ENCODE measurements around the gene RPUSD4. TPM values are rescaled to one million over a fixed set of nuclear protein-coding genes. Genes with fewer than 3 reads are reported as not detected.

Gene RPUSD4
- total RNA-seq, 1 experiment from 2014 or later, result 39.7 TPM

DNA sequence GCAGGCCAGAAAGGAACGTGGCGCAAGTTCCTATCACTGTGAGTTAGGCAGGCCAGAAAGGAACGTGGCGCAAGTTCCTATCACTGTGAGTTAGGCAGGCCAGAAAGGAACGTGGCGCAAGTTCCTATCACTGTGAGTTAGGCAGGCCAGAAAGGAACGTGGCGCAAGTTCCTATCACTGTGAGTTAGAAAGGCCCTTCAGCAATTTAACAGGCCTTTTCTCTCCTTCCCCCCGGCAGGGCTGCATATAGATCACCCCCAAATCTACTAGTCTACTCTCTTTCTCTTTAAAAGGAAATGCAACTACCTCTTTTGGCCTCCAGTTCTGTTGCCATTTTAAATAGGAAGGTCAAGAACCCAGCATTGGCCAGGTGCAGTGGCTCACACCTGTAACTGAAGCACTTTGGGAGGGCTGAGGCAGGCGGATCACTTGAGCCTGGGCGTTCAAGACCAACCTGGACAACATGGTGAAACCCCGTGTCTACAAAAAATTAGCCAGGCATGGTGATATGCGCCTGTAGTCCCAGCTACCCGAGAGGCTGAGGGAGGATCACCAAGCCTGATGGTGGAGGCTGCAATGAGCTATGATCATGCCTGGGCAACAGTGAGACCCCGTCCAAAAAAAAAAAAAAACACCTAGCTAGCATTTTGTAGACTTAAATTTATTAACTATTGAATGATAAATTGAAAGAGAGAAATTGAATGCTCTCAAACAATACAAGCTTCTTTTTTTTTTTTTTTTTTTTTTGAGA, 15.1 kb upstream of the RPUSD4 start:
- no peaks in the 10 kb centered on the region for H3K36me3 ChIP-seq (ENCODE audit: low read depth, low read length)
- H3K4me1 ChIP-seq (ENCODE audit: insufficient read depth, low read length), result peaks cover 4% of the 10 kb centered on the region
- no peaks in the 10 kb centered on the region for H3K9me3 ChIP-seq (ENCODE audit: low read length)
- TF ChIP-seq EZH2 (IDR thresholded peaks at IDR 0.05; ENCODE audit: low read length, unreplicated experiment) (no peak), EZH2phosphoT487 (IDR thresholded peaks at IDR 0.05; ENCODE audit: borderline replicate concordance, low read length) (no peak)
- TF ChIP-seq, protein P1, sequence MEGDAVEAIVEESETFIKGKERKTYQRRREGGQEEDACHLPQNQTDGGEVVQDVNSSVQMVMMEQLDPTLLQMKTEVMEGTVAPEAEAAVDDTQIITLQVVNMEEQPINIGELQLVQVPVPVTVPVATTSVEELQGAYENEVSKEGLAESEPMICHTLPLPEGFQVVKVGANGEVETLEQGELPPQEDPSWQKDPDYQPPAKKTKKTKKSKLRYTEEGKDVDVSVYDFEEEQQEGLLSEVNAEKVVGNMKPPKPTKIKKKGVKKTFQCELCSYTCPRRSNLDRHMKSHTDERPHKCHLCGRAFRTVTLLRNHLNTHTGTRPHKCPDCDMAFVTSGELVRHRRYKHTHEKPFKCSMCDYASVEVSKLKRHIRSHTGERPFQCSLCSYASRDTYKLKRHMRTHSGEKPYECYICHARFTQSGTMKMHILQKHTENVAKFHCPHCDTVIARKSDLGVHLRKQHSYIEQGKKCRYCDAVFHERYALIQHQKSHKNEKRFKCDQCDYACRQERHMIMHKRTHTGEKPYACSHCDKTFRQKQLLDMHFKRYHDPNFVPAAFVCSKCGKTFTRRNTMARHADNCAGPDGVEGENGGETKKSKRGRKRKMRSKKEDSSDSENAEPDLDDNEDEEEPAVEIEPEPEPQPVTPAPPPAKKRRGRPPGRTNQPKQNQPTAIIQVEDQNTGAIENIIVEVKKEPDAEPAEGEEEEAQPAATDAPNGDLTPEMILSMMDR (conservative IDR thresholded peaks at IDR 0.05; ENCODE audit: low read depth, low read length), result no peak
- no peak overlapping the region for H3K4me3 ChIP-seq (ENCODE audit: low read length)
- H4K20me1 ChIP-seq (ENCODE audit: low read length), result no peaks in the 10 kb centered on the region
- ATAC-seq (no peak), DNase-seq (no peak)
- no peak overlapping the region for H2AFZ ChIP-seq (ENCODE audit: low read length)
- H3K79me2 ChIP-seq (ENCODE audit: low read length), result peaks cover 46% of the 10 kb centered on the region
- ChIA-PET POLR2A (ENCODE audit: unreplicated experiment) (interaction anchor here (0.6 to 0.8 kb wide), 5 partner anchors 13 to 340 kb away, joined by 4 to 23 read pairs (median 5); partner anchors contain the start of gene FAM118B), CTCF (no interaction called here)
- no peaks in the 10 kb centered on the region for H3K27me3 ChIP-seq (ENCODE audit: low read length)
- H3K4me2 ChIP-seq (ENCODE audit: low read length), result no peak overlapping the region
- no TSS peak for BruUV-seq (replicated peaks)
- intact Hi-C loops (cut with micrococcal nuclease), result no loop called here
- no peak overlapping the region for H3K27ac ChIP-seq (ENCODE audit: low read length)
- no peaks in the 10 kb centered on the region for H3K9me2 ChIP-seq (replicated peaks; ENCODE audit: low read length)
- H3K9ac ChIP-seq (ENCODE audit: low read length), result no peak overlapping the region
- H3F3A ChIP-seq (ENCODE audit: low read length, unreplicated experiment), result no peaks in the 10 kb centered on the region

DNA sequence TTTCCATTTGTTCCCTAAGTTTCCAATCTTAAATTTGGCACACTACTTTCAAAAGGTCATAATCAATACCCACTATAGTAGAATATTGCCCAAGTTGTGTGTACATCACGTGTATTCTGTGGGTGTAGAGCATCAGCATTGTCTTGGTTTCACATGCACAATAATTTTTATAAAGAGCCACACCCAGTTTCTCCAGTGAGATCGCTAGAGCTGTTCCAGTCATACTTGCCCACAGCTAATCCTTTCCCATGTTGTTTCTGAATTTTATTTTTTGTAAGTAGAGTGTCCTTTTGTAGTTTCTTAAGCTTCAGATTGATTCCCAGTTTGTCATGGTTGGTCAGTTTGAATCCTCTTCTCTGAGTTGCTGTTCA, 13.8 kb upstream of the RPUSD4 start:
- ATAC-seq, result no peak
- no peaks in the 10 kb centered on the region for H3K36me3 ChIP-seq (ENCODE audit: low read depth, low read length)
- intact Hi-C loops (cut with micrococcal nuclease), result no loop called here
- no peaks in the 10 kb centered on the region for H3K9me3 ChIP-seq (ENCODE audit: low read length)
- H3K4me3 ChIP-seq (ENCODE audit: low read length), result no peak overlapping the region
- no peak overlapping the region for H2AFZ ChIP-seq (ENCODE audit: low read length)
- no peaks in the 10 kb centered on the region for H3K27me3 ChIP-seq (ENCODE audit: low read length)
- H4K20me1 ChIP-seq (ENCODE audit: low read length), result no peaks in the 10 kb centered on the region
- H3F3A ChIP-seq (ENCODE audit: low read length, unreplicated experiment), result no peaks in the 10 kb centered on the region
- CTCF ChIA-PET, result interaction anchor here (0.6 kb wide), 2 partner anchors 163 to 165 kb away, joined by 3 to 4 read pairs; no protein-coding TSS in a partner anchor
- no TSS peak for BruUV-seq (replicated peaks)
- no peaks in the 10 kb centered on the region for H3K9me2 ChIP-seq (replicated peaks; ENCODE audit: low read length)
- H3K4me2 ChIP-seq (ENCODE audit: low read length), result no peak overlapping the region
- TF ChIP-seq EZH2phosphoT487 (IDR thresholded peaks at IDR 0.05; ENCODE audit: borderline replicate concordance, low read length), result no peak
- TF ChIP-seq, protein P1 (conservative IDR thresholded peaks at IDR 0.05; ENCODE audit: low read depth, low read length), result no peak
- no peak for TF ChIP-seq EZH2 (IDR thresholded peaks at IDR 0.05; ENCODE audit: low read length, unreplicated experiment)
- no peak for DNase-seq
- H3K9ac ChIP-seq (ENCODE audit: low read length), result no peak overlapping the region
- POLR2A ChIA-PET (ENCODE audit: unreplicated experiment), result interaction anchor here (0.6 kb wide), 1 partner anchor 598 kb away, joined by 3 read pairs; no protein-coding TSS in a partner anchor
- H3K4me1 ChIP-seq (ENCODE audit: insufficient read depth, low read length), result no peaks in the 10 kb centered on the region
- peaks cover 58% of the 10 kb centered on the region for H3K79me2 ChIP-seq (ENCODE audit: low read length)
- H3K27ac ChIP-seq (ENCODE audit: low read length), result no peak overlapping the region

Measured in PC-3 (cell line).